Measurements from ENCODE around the gene WDTC1. TPM values are rescaled to one million over a fixed set of nuclear protein-coding genes. Genes with fewer than 3 reads are reported as not detected.

The WDTC1 gene
- total and polyA plus RNA-seq, 2 of the 8 experiments (the other 6 are each of a cell fraction or from before 2014, with no cell fraction given), result 7.5 to 18.7 TPM

GRCh38 chr1:27201295-27201694 lies 33.1 kb upstream of the WDTC1 start (continued):
- TF ChIP-seq CHD7 (IDR thresholded peaks at IDR 0.05; ENCODE audit: insufficient replicate concordance, low read length) (no peak), BRCA1 (IDR thresholded peaks at IDR 0.05; ENCODE audit: low read depth, low read length) (no peak), CTBP2 (IDR thresholded peaks at IDR 0.05; ENCODE audit: borderline replicate concordance, insufficient read depth, insufficient read length, low read length) (no peak)
